Activated T-cell treated with anti-CD3 and anti-CD28 coated beads, Interleukin-2, amount 50 U/mL, for 4 hours (primary cell): Measurements from ENCODE around the gene RGS10. TPM values are rescaled to one million over a fixed set of nuclear protein-coding genes. Genes with fewer than 3 reads are reported as not detected.

Experiments used
- ATAC-seq, 2 donors: fragments of 200-7000 bp; cut with Tn5 transposase; one replicate each; pipeline ENCODE4 v1.10.0; 2021
- DNase-seq: peaks from one replicate; pipeline ENCODE4 v3.0.0-alpha.2; 2020
- H3K27me3 Mint-ChIP-seq: one replicate; pipeline ENCODE4 v1.8.0; 2021; ENCODE audit warnings: low read depth, mixed read lengths
- H3K36me3 Mint-ChIP-seq: one replicate; pipeline ENCODE4 v1.8.0; 2022; ENCODE audit warnings: mixed read lengths; ENCODE audit not compliant: insufficient read depth
- H3K4me1 Mint-ChIP-seq: one replicate; pipeline ENCODE4 v1.8.0; 2021; ENCODE audit warnings: low read depth, mixed read lengths
- H3K4me3 Mint-ChIP-seq: one replicate; pipeline ENCODE4 v1.8.0; 2021; ENCODE audit warnings: mild to moderate bottlenecking, moderate library complexity, mixed read lengths
- H3K9me3 Mint-ChIP-seq: one replicate; pipeline ENCODE4 v1.8.0; 2021; ENCODE audit warnings: mixed read lengths
- total RNA-seq, 3 donors: library from RNA; stranded (reverse); gene quantifications; one replicate each; pipeline ENCODE4 v1.2.1, GENCODE V29; 2021

Gene RGS10
- total RNA-seq, 3 donors from 2014 or later = 116 to 163 (median 137) TPM

DNA sequence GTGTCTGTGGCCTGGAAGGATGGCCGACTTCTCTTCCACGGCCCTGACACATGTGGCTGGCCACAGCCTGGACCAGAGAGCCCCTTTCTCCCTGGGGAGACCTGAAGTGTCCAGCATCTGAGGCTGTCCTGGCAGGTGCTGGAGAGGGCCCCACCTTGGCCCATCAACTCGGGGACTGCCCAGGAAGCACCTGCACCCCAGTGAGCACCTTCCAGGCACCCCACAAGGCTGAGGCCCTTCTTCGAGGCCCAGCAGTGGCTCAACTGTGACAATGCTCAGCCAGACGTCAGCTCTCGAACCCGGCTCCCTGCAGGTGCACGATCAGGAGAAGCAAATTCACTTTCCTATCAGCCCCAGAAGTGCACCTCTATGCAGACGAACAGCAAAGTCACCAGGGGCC, 24.3 kb downstream of the RGS10 start:
- no peak for ATAC-seq
- Mint-ChIP-seq H3K4me1 (peaks cover 58% of the 10 kb centered on the region), H3K4me3 (peak overlapping the region; percentile 56), H3K9me3 (no peaks in the 10 kb centered on the region), H3K27me3 (no peaks in the 10 kb centered on the region), H3K36me3 (peaks cover 26% of the 10 kb centered on the region)
- no peak for DNase-seq

DNA sequence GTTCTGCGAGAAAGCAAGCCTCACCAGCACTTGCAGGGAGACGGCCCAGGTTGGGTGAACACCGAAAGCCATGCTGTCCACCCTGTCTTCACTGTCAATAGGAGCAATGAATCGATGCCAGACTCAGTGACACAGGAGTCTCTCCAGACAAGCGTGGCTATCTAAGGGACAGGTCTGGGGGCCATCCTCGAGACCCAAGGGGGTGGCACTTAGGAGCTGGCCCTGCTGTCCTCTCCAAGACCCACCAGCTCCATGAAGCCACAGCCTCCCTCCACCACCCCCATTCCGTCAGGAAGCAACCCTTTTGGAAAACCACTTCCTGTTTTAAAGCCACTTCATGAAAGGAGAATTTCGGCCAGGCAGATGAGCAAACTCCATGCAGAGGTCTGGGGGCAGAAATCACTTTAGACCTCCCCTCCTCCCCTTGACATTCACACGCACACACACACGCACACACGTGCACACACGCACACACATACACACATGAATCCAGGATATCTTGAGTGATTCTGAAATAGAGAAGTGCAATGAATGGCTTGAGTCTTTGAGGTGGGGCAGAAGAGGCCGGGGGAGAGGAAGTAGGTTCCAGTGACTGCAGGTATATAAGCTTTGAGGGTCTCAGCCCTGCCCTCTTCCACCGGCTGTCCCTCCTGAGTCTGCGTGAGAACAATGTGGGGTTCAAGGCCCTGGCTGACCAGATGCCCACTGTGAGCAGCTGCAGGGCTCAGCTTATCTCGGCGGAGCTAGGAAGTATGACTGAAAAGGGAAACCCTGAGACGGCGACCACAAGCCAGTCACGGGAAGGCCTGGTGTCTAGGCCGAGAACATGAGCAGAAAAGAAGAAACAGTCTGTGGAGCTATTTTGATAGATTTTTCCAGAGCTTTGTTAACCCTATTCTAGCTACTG, 25.0 kb downstream of the RGS10 start:
- peaks cover 26% of the 10 kb centered on the region for H3K36me3 Mint-ChIP-seq
- peak overlapping the region; percentile 56 for H3K4me3 Mint-ChIP-seq
- no peaks in the 10 kb centered on the region for H3K9me3 Mint-ChIP-seq
- H3K27me3 Mint-ChIP-seq = no peaks in the 10 kb centered on the region
- ATAC-seq = peak; percentile 71 to 75
- DNase-seq = peak; percentile 45
- peaks cover 58% of the 10 kb centered on the region for H3K4me1 Mint-ChIP-seq

DNA sequence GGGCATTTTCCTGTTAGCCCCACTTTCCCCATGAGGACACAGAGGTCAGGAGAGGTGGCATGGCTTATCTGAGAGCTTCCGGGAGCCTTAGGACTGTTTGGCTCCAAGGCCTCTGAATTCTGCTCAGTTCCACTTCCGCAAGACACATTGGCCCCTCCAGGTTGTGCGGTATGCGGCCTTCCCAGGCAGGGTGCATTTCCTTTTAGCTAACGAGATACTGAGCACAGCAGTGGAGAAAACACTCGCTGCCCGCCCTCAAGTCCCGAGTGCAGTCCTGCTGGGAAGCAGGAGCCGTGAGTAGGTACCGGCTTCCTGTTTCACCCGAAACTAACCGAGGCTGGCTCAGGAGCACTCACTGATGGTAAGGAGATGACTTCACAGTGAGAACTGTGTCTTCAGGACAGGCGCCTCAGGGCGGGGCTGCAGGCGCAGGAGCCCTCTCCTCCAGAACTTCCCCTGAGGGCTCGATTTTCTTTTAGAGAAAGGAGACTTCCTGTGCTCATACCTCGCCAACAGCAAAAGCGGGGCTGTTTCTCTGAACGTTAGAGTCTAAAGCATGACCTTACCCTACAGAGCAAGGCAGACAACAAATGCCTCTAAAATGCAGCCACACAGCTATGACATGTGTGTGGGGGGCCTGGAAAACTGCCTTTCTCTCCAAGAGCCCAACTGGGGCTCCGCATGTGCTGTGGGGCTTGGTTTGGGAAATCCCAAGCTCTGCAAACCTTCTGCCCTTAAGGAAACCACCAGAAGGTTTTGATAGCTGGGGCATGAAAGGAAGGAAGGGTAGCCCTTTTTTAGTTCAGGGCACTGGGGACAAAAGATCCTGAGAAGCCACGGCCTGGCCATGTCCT, 25.9 kb downstream of the RGS10 start:
- DNase-seq (peak; percentile 53), ATAC-seq (peak; percentile 80 to 86)
- Mint-ChIP-seq H3K9me3 (no peaks in the 10 kb centered on the region), H3K27me3 (no peaks in the 10 kb centered on the region), H3K4me1 (peaks cover 56% of the 10 kb centered on the region), H3K36me3 (peaks cover 24% of the 10 kb centered on the region), H3K4me3 (peak overlapping the region; percentile 56)

DNA sequence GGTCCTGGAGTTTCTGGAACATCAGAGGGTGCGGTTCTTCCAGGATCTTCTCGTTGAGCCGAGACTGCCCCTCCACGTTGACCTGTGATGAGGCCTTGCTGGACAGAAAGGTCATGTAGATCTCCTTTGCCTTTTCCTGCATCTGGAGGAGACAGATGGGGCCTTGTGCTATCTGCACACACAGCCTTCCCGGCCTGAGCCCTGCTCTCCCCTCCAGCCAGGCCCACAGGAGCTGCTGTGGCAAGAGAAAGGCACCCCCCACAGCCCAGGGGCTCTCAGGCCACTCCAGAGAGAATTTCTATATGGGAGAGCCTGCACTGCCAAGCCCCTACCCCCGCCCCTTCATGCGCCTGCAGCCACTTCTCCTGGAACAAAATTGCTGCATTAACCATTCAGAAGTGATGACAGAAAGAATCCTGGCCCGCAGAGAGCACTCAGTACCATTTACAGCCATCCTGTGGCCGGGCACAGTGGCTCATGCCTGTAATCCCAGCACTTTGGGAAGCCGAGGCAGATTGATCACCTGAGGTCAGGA, 26.9 kb downstream of the RGS10 start:
- ATAC-seq (no peak), DNase-seq (no peak)
- H3K4me1 Mint-ChIP-seq = peaks cover 61% of the 10 kb centered on the region
- no peaks in the 10 kb centered on the region for H3K9me3 Mint-ChIP-seq
- H3K36me3 Mint-ChIP-seq = peaks cover 29% of the 10 kb centered on the region
- H3K4me3 Mint-ChIP-seq = no peak overlapping the region
- no peaks in the 10 kb centered on the region for H3K27me3 Mint-ChIP-seq

DNA sequence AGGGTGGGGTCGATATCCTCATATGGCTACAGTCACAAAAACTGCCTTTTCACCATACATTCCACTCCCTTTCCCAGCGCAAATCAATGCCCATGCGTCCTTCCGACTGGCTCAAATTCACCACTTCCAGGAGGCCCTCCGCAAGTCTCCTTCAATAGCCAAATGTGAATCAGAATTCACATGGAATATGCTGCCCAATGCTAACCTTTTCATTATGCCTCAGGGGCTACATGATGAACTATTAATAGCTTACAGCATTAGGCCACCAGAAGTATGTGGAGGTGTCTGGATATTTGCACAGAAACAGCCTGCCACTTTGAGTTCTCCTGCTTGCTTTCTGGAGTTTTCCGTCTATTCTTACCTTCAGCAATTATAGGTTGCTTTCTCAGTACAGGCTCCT, 27.7 kb downstream of the RGS10 start:
- no peaks in the 10 kb centered on the region for H3K27me3 Mint-ChIP-seq
- H3K36me3 Mint-ChIP-seq = peaks cover 30% of the 10 kb centered on the region
- no peak overlapping the region for H3K4me3 Mint-ChIP-seq
- no peaks in the 10 kb centered on the region for H3K9me3 Mint-ChIP-seq
- no peak for DNase-seq
- ATAC-seq = no peak
- peaks cover 62% of the 10 kb centered on the region for H3K4me1 Mint-ChIP-seq

DNA sequence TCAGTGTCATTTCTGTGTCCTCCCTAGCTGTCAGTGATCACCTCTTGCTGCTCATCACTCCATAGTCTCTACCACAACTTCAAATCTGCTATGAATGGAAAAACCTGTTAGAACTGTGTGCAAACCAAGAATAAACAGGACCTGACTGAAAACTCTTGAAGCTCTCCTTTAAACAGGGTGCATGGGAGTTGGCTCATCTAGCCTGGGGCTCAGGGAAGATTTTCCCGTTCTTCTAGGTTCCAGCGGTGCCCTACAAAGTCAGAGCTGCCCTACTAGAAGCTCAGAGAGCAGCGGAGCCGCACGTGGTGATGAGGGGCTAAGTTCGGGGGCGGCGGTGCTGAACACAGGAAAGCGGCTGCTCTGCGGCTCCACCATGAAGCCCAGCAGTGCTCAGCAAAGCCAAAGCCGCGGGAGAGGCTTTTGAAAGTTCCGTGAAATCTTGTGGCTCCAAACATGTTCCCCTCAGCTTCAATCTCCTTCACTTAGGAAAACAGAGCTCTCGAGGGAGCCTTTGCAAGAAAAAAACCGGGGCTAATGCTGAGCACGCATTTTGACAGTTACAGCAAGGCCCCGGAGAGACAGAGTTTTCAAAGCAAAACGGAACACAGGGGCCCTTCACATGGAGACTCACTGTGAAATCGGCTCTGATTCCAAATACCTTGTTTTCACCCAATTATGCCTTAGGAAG, 30.5 kb downstream of the RGS10 start:
- Mint-ChIP-seq H3K4me3 (no peak overlapping the region), H3K9me3 (no peaks in the 10 kb centered on the region), H3K36me3 (peaks cover 30% of the 10 kb centered on the region), H3K27me3 (no peaks in the 10 kb centered on the region), H3K4me1 (peaks cover 38% of the 10 kb centered on the region)
- ATAC-seq (no peak), DNase-seq (no peak)

DNA sequence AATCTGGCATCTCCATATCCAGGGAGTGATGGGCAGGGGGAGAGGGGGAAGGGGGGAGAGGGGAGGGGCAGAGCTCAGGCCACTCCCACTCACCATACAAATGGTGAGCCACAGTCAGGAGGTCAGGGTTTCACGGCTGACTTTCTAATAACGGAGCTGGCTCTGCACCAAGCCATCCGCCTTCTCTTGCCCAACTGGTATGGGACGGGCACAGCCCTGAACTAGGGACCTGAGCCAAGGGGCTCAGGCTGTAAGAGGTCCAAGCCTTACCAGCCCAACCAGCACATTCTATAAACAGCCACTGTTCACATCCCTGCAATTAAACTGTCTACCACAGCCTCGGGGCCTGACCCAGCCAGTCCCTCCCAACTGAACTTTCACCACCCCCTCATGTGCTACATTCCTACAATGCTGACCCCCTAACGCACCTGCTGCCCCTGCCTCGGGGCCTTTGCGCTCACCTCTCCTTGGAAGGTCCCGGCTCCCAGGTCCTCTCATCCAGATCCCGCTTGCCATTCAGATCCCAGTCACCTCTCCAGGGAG, 32.5 kb downstream of the RGS10 start:
- Mint-ChIP-seq H3K4me3 (no peak overlapping the region), H3K27me3 (no peaks in the 10 kb centered on the region)

DNA sequence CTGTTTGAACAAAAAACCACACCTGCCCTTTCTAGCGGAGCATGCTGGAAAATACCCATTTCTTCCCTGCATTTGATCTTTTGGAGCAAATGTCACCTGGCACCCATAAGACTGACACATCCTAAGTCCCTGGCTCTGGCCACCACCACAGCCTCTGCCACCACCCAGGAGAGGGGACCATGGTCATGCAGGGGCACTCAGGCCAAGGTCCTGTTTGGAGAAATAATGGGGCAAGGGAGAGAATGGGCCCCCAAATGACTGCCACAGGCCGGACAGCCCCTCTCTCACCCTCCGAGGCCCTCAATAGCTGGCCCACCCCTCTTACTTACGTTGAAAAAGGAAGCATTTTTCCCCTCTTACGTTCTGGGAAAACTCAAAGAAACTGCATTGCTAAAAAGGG, 35.4 kb downstream of the RGS10 start:
- ATAC-seq (no peak), DNase-seq (no peak)
- Mint-ChIP-seq H3K4me1 (peaks cover 61% of the 10 kb centered on the region), H3K9me3 (no peaks in the 10 kb centered on the region), H3K4me3 (no peak overlapping the region), H3K36me3 (peaks cover 31% of the 10 kb centered on the region), H3K27me3 (no peaks in the 10 kb centered on the region)

More for the DNA sequence above, 32.5 kb downstream of the RGS10 start:
- Mint-ChIP-seq H3K4me1 (peaks cover 37% of the 10 kb centered on the region), H3K9me3 (no peaks in the 10 kb centered on the region), H3K36me3 (peaks cover 29% of the 10 kb centered on the region)
- ATAC-seq (no peak), DNase-seq (no peak)

DNA sequence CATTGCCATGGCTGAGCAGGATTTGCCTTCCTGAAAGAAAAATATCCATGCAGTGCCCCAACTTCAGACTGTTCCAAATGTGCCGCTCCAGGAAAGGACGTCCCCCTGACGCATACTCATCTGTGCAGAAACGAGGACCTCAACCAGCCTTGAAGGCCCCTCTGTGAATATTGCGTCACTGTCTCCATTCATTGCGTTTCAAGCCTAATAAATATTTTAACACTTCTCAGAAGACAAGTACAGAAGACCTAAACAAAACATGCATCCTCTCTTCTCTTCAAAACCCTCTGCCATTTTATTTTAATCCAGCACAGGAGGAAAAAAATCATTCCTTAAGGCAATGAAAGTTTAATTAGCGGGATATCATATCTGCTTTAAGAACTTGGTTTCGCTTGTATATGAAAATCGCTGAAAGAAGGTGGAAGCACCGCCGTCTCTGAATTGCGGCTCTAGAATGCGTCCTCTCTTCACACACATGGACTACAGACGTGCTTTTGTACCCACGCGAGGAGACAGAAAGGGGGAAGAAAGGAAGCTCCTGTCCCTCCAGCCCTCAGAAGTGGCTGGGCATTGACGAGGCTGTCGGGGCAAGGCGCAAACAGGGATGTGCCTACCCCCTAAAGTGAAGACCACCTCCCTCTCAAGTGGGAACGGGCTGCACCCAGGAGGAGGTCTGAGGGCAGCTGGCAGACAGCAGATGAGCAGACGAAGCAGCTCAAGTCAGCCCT, 36.8 kb downstream of the RGS10 start:
- ATAC-seq (no peak), DNase-seq (no peak)
- H3K36me3 Mint-ChIP-seq = peaks cover 20% of the 10 kb centered on the region
- peak overlapping the region; percentile 25 for H3K4me3 Mint-ChIP-seq
- H3K9me3 Mint-ChIP-seq = no peaks in the 10 kb centered on the region
- H3K27me3 Mint-ChIP-seq = no peaks in the 10 kb centered on the region
- H3K4me1 Mint-ChIP-seq = peaks cover 65% of the 10 kb centered on the region

DNA sequence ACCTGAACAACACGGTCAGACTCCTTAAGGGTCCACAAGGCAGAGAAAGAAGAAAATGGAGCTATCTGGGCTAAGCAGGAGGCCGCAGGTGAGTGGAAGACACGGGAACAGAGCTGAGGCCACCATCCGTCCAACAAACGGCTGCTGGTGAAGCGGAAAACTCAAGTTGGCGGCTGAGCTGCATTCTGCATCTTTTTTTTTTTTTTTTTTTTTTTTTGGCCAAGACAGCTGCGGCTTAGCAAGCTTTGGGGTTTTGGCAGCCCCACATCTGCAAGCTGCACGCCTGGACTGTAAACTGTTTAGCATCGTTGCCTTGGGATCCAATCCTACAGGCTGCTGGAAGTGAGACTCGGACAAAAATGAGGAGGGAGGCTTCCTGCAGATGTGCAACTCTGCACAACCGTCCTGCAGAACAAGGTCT, 37.4 kb downstream of the RGS10 start:
- Mint-ChIP-seq H3K4me1 (peaks cover 67% of the 10 kb centered on the region), H3K4me3 (no peak overlapping the region), H3K36me3 (peaks cover 20% of the 10 kb centered on the region), H3K27me3 (no peaks in the 10 kb centered on the region), H3K9me3 (no peaks in the 10 kb centered on the region)
- DNase-seq (no peak), ATAC-seq (no peak)

DNA sequence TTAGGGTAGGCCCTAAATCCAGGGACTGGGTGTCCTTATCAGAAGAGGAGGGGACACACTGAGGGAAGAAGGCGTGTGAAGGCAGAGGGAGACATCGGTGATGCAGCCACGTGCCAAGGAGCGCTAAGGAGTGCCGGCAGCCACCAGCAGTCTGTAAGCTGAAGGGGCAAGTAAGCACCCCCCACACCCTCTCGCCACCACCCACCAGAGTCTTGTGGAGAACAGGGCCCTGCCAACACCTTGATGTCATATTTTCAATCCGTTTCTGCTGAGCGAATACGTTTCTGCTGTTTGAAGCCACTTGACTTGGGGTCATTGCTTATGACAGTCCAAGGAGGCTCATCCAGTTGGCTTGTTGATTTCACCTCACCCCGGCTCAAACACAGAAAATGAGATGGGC, 37.9 kb downstream of the RGS10 start:
- Mint-ChIP-seq H3K27me3 (no peaks in the 10 kb centered on the region), H3K9me3 (no peaks in the 10 kb centered on the region), H3K4me3 (no peak overlapping the region), H3K36me3 (peaks cover 21% of the 10 kb centered on the region), H3K4me1 (peaks cover 71% of the 10 kb centered on the region)
- ATAC-seq = no peak
- DNase-seq = no peak

DNA sequence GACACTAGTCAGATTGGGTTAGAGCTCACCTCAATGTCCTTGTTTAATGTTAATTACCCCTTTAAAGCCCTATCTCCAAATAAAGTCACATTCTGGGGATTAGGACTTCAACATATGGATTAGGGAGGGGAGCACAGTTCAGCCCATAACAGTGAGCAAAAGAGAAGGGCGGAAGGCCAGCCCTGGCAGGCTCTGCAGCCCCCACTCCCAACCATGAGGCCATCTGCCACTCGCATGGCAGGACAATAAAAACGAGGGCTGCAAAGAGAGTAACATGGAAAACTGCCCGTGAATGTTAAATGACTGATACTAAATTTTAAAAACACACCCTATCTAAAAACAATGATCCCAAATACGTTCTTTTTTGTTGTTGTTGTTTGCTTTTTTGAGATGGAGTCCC, 38.7 kb downstream of the RGS10 start:
- H3K4me1 Mint-ChIP-seq = peaks cover 79% of the 10 kb centered on the region
- ATAC-seq (no peak), DNase-seq (no peak)
- H3K9me3 Mint-ChIP-seq = no peaks in the 10 kb centered on the region
- no peaks in the 10 kb centered on the region for H3K27me3 Mint-ChIP-seq
- H3K4me3 Mint-ChIP-seq = no peak overlapping the region
- peaks cover 27% of the 10 kb centered on the region for H3K36me3 Mint-ChIP-seq

DNA sequence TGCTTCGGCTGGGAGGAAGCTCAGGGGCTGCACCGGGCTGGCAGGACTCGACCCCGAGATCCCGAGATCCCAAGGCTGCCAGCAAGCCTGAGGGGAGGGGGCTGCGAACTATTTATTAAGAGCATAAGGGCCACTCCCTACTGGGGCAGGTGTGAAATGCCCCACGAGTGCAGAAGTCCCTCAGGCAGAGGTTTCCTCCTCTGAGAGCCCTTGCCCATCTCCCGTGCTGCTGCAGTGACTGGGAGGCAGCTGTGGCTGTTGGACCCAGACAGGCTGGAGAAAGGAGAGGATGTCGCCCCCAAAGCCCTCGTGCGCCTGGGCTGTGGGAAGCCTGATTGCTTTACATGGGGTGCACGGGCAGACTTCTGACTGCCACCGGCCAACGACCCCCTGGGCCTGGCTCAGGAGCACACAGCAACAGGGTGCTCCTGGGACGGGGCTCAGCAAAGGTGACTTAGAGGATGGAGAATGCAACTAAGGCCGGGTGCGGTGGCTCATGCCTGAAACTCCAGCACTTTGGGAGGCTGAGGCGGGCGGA, 39.8 kb downstream of the RGS10 start:
- Mint-ChIP-seq H3K36me3 (peaks cover 31% of the 10 kb centered on the region), H3K4me3 (peak overlapping the region; percentile 58), H3K27me3 (no peaks in the 10 kb centered on the region), H3K9me3 (no peaks in the 10 kb centered on the region), H3K4me1 (peaks cover 86% of the 10 kb centered on the region)
- ATAC-seq (peak in 1 of 2 donors; percentile 2), DNase-seq (no peak)
